HG03108 (cell line): ENCODE results near the gene PIM1.
"Not testable (repeated sequence)": the region's sequence is repeated elsewhere in the genome, so short reads cannot be mapped to it uniquely, and the experiment has no call there.

Source experiments
- ATAC-seq: cut with Tn5 transposase; IDR thresholded peaks from one replicate; pipeline ENCODE4 v1.9.1; 2021; ENCODE audit warnings: moderate library complexity; ENCODE audit not compliant: unreplicated experiment

The PIM1 gene

GRCh38 chr6:37185949-37186720, 16.2 kb downstream of the PIM1 start:
- ATAC-seq: not testable (repeated sequence)

GRCh38 chr6:37187321-37188022, 17.5 kb downstream of the PIM1 start:
- no peak for ATAC-seq

GRCh38 chr6:37188962-37189510, 19.1 kb downstream of the PIM1 start:
- ATAC-seq: no peak

- ATAC-seq: no peak
Observed at GRCh38 chr6:37190159-37190535, 20.2 kb downstream of the PIM1 start.

- ATAC-seq: no peak
Observed at GRCh38 chr6:37192666-37193065, 22.7 kb downstream of the PIM1 start.

- not testable (repeated sequence) for ATAC-seq
Observed at GRCh38 chr6:37194886-37195285, 24.9 kb downstream of the PIM1 start.

GRCh38 chr6:37196451-37196850, 26.5 kb downstream of the PIM1 start:
- not testable (repeated sequence) for ATAC-seq

GRCh38 chr6:37200085-37200484, 30.1 kb downstream of the PIM1 start:
- no peak for ATAC-seq

- ATAC-seq: no peak
Observed at GRCh38 chr6:37201726-37202125, 31.8 kb downstream of the PIM1 start.

- no peak for ATAC-seq
Observed at GRCh38 chr6:37202788-37203491, 33.0 kb downstream of the PIM1 start.

GRCh38 chr6:37204014-37204751, 34.2 kb downstream of the PIM1 start:
- ATAC-seq: no peak

- no peak for ATAC-seq
Observed at GRCh38 chr6:37205175-37205996, 35.4 kb downstream of the PIM1 start.

- ATAC-seq: no peak
Observed at GRCh38 chr6:37205997-37206340, 36.0 kb downstream of the PIM1 start.

- no peak for ATAC-seq
Observed at GRCh38 chr6:37206622-37207021, 36.7 kb downstream of the PIM1 start.

GRCh38 chr6:37207903-37208456, 38.0 kb downstream of the PIM1 start:
- no peak for ATAC-seq

- ATAC-seq: no peak
Observed at GRCh38 chr6:37208793-37209192, 38.8 kb downstream of the PIM1 start.

GRCh38 chr6:37209461-37210205, 39.7 kb downstream of the PIM1 start:
- ATAC-seq: no peak

GRCh38 chr6:37210313-37210968, 40.5 kb downstream of the PIM1 start:
- no peak for ATAC-seq

GRCh38 chr6:37212268-37212667, 42.3 kb downstream of the PIM1 start:
- no peak for ATAC-seq
